Cardiac muscle cell (in vitro differentiated cells and primary cell): Measurements from ENCODE around the gene TRANK1. TPM values are rescaled to one million over a fixed set of nuclear protein-coding genes. Genes with fewer than 3 reads are reported as not detected.
A peak's percentile ranks its signal among the peaks of the same experiment; 100 is the strongest.

Source experiments
- DNase-seq, 2 donors: peaks; one replicate each; pipeline versions ENCODE4 v3.0.0 to v3.0.0-alpha.2; 2010 to 2017; ENCODE audit warnings: low read depth in 1 of 2, low spot score in 1 of 2
- H3K27ac ChIP-seq: fragments of 200-600 bp; sonication (generic); 2 replicates; pipeline ENCODE4 v1.5.1; 2016
- H3K27me3 ChIP-seq: fragments of 200-600 bp; sonication (generic); 2 replicates; pipeline ENCODE4 v1.6.0; 2016; ENCODE audit warnings: control low read depth
- H3K36me3 ChIP-seq: fragments of 200-600 bp; sonication (generic); 2 replicates; pipeline ENCODE4 v1.5.1; 2016; ENCODE audit warnings: control low read depth
- H3K4me1 ChIP-seq: fragments of 200-600 bp; sonication (generic); 2 replicates; pipeline ENCODE4 v1.8.1; 2017; ENCODE audit warnings: low read depth, mild to moderate bottlenecking, mixed run types
- H3K4me3 ChIP-seq: fragments of 200-600 bp; sonication (generic); 2 replicates; pipeline ENCODE4 v1.5.1; 2016; ENCODE audit warnings: mild to moderate bottlenecking
- H3K9me3 ChIP-seq: fragments of 200-600 bp; sonication (generic); 2 replicates; pipeline ENCODE4 v1.5.1; 2017; ENCODE audit warnings: low read depth, mild to moderate bottlenecking, control low read depth
- polyA plus RNA-seq: library from polyadenylated mRNA; unstranded; fragments of >200 nt; fragmentation: Nextera tagmentation; extraction: Ambion mirVana; gene quantifications from 2 replicates; pipeline ENCODE4 v1.2.1, GENCODE V29; 2016
- total RNA-seq: library from RNA; depleted of rRNA; stranded (reverse); fragments of >200 nt; gene quantifications from 2 replicates; pipeline ENCODE4 v1.2.3, GENCODE V29; 2016
- TF ChIP-seq, protein P1 (sequence below): IDR thresholded peaks from 2 replicates; pipeline ENCODE4 v1.5.1; 2012; ENCODE audit warnings: low read depth, mild to moderate bottlenecking, low read length

Gene TRANK1
- total and polyA plus RNA-seq, 2 experiments from 2014 or later: 1.9 to 8.2 TPM

DNA sequence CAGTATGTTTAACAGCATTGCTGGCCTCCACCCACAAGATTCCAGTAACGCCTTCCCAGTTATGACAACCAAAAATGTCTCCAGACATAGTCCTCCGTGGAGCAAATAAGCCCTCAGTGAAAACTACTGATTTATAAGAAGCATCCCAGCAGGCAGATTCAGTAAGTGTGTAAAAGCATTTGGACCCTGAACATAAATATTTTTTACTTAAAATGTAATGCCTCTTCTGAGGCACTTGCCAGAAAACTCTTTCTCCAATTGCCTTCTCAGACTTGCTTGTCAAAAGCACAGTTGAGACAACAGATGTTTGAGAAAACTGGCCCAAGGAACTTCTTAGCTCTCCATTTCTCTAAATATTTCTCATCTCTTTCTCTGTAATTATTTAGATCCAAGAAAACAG is 148.7 kb downstream of the TRANK1 start:
- Histone ChIP-seq H3K36me3 (no peaks in the 10 kb centered on the region), H3K9me3 (no peaks in the 10 kb centered on the region)
- TF ChIP-seq, protein P1, sequence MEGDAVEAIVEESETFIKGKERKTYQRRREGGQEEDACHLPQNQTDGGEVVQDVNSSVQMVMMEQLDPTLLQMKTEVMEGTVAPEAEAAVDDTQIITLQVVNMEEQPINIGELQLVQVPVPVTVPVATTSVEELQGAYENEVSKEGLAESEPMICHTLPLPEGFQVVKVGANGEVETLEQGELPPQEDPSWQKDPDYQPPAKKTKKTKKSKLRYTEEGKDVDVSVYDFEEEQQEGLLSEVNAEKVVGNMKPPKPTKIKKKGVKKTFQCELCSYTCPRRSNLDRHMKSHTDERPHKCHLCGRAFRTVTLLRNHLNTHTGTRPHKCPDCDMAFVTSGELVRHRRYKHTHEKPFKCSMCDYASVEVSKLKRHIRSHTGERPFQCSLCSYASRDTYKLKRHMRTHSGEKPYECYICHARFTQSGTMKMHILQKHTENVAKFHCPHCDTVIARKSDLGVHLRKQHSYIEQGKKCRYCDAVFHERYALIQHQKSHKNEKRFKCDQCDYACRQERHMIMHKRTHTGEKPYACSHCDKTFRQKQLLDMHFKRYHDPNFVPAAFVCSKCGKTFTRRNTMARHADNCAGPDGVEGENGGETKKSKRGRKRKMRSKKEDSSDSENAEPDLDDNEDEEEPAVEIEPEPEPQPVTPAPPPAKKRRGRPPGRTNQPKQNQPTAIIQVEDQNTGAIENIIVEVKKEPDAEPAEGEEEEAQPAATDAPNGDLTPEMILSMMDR: no peak

DNA sequence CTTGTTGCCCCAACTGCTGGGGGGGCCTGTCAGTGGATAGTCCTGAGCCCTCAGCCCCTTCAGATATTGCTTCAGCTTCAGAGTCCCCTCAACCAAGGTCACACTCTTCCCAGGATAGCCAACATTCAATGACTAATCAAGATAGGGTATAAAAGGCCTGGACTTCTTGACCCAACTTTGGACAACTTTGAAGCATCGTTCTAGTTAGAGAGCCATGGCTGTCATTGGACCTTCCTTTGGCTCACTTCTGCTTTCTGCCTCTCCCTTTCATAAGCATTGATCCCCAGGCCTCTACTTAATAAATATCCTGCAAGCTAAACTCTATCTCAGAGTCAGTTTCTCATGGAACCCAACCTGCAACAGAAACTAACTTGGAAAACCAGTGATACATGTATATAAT is 149.2 kb downstream of the TRANK1 start:
- H3K9me3 ChIP-seq: no peaks in the 10 kb centered on the region

More for the DNA sequence above, 148.7 kb downstream of the TRANK1 start:
- no peak overlapping the region for H3K4me3 ChIP-seq
- peaks cover 2% of the 10 kb centered on the region for H3K4me1 ChIP-seq
- no peak for DNase-seq
- H3K27me3 ChIP-seq: no peaks in the 10 kb centered on the region
- no peak overlapping the region for H3K27ac ChIP-seq

DNA sequence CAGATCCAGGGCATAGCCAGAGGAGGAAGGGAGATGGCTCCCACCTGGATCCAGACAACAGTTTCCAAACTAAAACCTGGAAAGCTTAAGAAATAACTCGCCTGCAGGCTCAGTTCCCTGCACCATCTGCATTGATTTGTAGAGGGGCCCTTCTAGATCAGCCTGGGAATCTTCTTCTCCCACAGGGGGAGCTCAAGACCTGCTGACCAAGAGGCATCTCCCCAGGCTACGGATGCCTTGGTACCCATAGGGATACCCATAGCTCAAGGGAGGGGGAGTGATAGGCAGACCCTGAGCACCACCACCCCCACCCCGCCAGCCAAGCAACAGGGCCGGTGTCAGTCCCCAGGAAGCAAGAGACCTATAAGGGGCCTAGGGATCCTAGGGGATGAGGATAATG is 152.5 kb downstream of the TRANK1 start:
- peak; percentile 39 to 66 for DNase-seq
- H3K4me1 ChIP-seq: peaks cover 7% of the 10 kb centered on the region

More for the DNA sequence above, 149.2 kb downstream of the TRANK1 start:
- Histone ChIP-seq H3K27me3 (no peaks in the 10 kb centered on the region), H3K4me3 (no peak overlapping the region), H3K27ac (no peak overlapping the region), H3K4me1 (peaks cover 7% of the 10 kb centered on the region), H3K36me3 (no peaks in the 10 kb centered on the region)
- TF ChIP-seq, protein P1: no peak
- DNase-seq: no peak

GRCh38 chr3:36790765-36791164 is 154.1 kb downstream of the TRANK1 start:
- Histone ChIP-seq H3K27me3 (no peaks in the 10 kb centered on the region), H3K27ac (no peak overlapping the region), H3K9me3 (no peaks in the 10 kb centered on the region), H3K4me1 (peaks cover 7% of the 10 kb centered on the region), H3K36me3 (no peaks in the 10 kb centered on the region), H3K4me3 (no peak overlapping the region)
- TF ChIP-seq, protein P1: no peak
- no peak for DNase-seq

More for the DNA sequence above, 152.5 kb downstream of the TRANK1 start:
- Histone ChIP-seq H3K27me3 (no peaks in the 10 kb centered on the region), H3K4me3 (no peak overlapping the region), H3K36me3 (no peaks in the 10 kb centered on the region), H3K27ac (no peak overlapping the region), H3K9me3 (no peaks in the 10 kb centered on the region)
- TF ChIP-seq, protein P1: peak; percentile 52

DNA sequence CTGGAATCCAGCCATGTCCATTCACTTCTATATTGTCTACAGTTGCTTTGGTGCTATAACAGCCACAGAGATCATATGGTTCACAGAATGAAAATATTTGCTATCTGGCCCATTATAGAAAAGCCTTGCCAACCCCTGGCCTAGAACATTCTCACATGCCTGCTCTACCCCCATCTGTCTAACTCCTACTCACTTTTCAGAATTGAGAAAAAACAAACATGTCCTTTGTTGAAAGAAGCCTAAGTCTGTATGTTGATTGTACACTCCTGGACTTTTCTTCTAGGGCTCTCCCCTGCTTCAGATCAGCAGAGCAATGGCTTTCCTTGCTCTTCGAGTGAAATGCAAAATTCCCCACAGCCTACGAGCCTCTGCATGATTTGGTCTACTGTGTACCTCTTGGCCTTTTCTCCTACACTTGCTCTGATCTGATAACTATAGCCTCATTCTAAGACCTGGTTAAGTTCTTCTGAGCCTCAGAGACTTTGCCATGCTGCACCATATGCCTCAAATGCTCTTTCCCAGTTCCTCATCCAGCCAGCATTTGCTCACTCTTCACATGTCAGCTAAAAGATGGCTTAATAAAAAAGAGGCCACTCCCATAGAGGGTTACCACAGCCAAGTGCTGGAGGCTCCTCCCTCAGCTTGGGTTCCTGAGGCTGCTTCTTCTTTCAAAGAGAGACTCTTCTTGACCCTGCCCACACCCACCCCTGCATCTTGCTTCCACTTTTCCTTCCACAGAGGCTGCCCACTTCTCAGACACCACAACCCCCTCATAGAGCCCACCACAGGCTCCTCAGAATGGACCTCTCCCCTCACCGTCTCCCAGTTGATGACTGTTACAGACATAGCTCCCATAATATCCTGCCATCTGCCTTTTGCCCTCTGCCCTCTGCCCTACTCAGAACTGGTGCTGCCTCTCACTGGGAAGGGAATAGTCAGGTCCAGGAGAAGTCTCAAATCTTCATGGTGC is 157.6 kb downstream of the TRANK1 start:
- no peaks in the 10 kb centered on the region for H3K9me3 ChIP-seq
- DNase-seq: no peak

More for the DNA sequence above, 157.6 kb downstream of the TRANK1 start:
- no peaks in the 10 kb centered on the region for H3K27me3 ChIP-seq
- H3K4me3 ChIP-seq: no peak overlapping the region
- H3K27ac ChIP-seq: no peak overlapping the region
- no peaks in the 10 kb centered on the region for H3K36me3 ChIP-seq
- TF ChIP-seq, protein P1: no peak
- peaks cover 7% of the 10 kb centered on the region for H3K4me1 ChIP-seq
